ENCODE results near the gene DMXL2. TPM values are rescaled to one million over a fixed set of nuclear protein-coding genes. Genes with fewer than 3 reads are reported as not detected.

DMXL2 gene
- total RNA-seq, 1 donor from 2014 or later = 6.1 TPM

GRCh38 chr15:51588966-51589365 is 33.6 kb downstream of the DMXL2 start:
- no peaks in the 10 kb centered on the region for H3K9me3 Mint-ChIP-seq
- DNase-seq = no peak
- no peak for ATAC-seq (ENCODE audit: low read depth)

GRCh38 chr15:51585986-51586385 is 36.6 kb downstream of the DMXL2 start:
- H3K27me3 Mint-ChIP-seq = peaks cover 2% of the 10 kb centered on the region
- no peaks in the 10 kb centered on the region for H3K36me3 Mint-ChIP-seq (ENCODE audit: low read depth)
- intact Hi-C loops (cut with micrococcal nuclease) = no loop called here
- TF ChIP-seq, protein P1, sequence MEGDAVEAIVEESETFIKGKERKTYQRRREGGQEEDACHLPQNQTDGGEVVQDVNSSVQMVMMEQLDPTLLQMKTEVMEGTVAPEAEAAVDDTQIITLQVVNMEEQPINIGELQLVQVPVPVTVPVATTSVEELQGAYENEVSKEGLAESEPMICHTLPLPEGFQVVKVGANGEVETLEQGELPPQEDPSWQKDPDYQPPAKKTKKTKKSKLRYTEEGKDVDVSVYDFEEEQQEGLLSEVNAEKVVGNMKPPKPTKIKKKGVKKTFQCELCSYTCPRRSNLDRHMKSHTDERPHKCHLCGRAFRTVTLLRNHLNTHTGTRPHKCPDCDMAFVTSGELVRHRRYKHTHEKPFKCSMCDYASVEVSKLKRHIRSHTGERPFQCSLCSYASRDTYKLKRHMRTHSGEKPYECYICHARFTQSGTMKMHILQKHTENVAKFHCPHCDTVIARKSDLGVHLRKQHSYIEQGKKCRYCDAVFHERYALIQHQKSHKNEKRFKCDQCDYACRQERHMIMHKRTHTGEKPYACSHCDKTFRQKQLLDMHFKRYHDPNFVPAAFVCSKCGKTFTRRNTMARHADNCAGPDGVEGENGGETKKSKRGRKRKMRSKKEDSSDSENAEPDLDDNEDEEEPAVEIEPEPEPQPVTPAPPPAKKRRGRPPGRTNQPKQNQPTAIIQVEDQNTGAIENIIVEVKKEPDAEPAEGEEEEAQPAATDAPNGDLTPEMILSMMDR (IDR thresholded peaks at IDR 0.05) = no peak
- ATAC-seq (ENCODE audit: low read depth) = no peak
- POLR2A ChIA-PET = no interaction called here
- no peaks in the 10 kb centered on the region for H3K4me1 Mint-ChIP-seq
- peaks cover 5% of the 10 kb centered on the region for H3K9me3 Mint-ChIP-seq
- CTCF ChIA-PET = no interaction called here
- no peak for DNase-seq
- no peak overlapping the region for H3K4me3 Mint-ChIP-seq
- no peak overlapping the region for H3K27ac Mint-ChIP-seq

More at GRCh38 chr15:51588966-51589365, 33.6 kb downstream of the DMXL2 start:
- intact Hi-C loops (cut with micrococcal nuclease) = no loop called here
- no peaks in the 10 kb centered on the region for H3K36me3 Mint-ChIP-seq (ENCODE audit: low read depth)
- no peak overlapping the region for H3K4me3 Mint-ChIP-seq
- H3K4me1 Mint-ChIP-seq = no peaks in the 10 kb centered on the region
- peaks cover 2% of the 10 kb centered on the region for H3K27me3 Mint-ChIP-seq
- ChIA-PET CTCF (no interaction called here), POLR2A (no interaction called here)
- TF ChIP-seq, protein P1 (IDR thresholded peaks at IDR 0.05) = no peak
- H3K27ac Mint-ChIP-seq = no peak overlapping the region

GRCh38 chr15:51580982-51581381 is 41.6 kb downstream of the DMXL2 start:
- ChIA-PET CTCF (no interaction called here), POLR2A (no interaction called here)
- Mint-ChIP-seq H3K9me3 (peaks cover 5% of the 10 kb centered on the region), H3K27me3 (peaks cover 2% of the 10 kb centered on the region), H3K36me3 (ENCODE audit: low read depth) (no peaks in the 10 kb centered on the region), H3K4me3 (no peak overlapping the region), H3K4me1 (no peaks in the 10 kb centered on the region), H3K27ac (no peak overlapping the region)
- ATAC-seq (ENCODE audit: low read depth) (no peak), DNase-seq (no peak)
- intact Hi-C loops (cut with micrococcal nuclease) = no loop called here
- TF ChIP-seq, protein P1 (IDR thresholded peaks at IDR 0.05) = no peak

- TF ChIP-seq, protein P1 (IDR thresholded peaks at IDR 0.05) = no peak
These were observed 42.2 kb downstream of the DMXL2 start for GRCh38 chr15:51580385-51580784.

DNA sequence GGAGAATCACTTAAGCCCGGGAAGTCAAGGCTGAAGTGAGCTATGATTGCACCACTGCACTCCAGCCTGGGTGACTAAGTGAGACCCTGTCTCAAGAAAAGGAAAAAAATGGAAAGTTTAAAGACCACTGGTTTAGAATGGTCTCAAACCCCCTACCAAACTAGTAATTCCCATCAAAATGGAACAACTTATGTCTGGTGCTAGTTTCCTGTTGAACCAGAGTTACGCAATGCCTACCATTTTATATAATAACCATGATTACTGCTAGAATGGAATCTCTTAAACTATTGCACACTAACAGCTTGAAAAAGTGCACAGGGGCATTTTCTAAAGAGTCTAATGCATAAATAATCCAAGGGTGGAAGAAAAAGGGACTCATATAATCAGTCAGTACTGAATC is 43.6 kb downstream of the DMXL2 start:
- no peak for ATAC-seq (ENCODE audit: low read depth)
- intact Hi-C loops (cut with micrococcal nuclease) = no loop called here
- Mint-ChIP-seq H3K4me3 (no peak overlapping the region), H3K27ac (no peak overlapping the region), H3K36me3 (ENCODE audit: low read depth) (no peaks in the 10 kb centered on the region), H3K27me3 (no peaks in the 10 kb centered on the region), H3K9me3 (peaks cover 5% of the 10 kb centered on the region), H3K4me1 (no peaks in the 10 kb centered on the region)
- TF ChIP-seq, protein P1 (IDR thresholded peaks at IDR 0.05) = no peak
- ChIA-PET CTCF (no interaction called here), POLR2A (no interaction called here)
- no peak for DNase-seq

More at GRCh38 chr15:51580385-51580784, 42.2 kb downstream of the DMXL2 start:
- Mint-ChIP-seq H3K36me3 (ENCODE audit: low read depth) (no peaks in the 10 kb centered on the region), H3K9me3 (peaks cover 5% of the 10 kb centered on the region), H3K27ac (no peak overlapping the region), H3K27me3 (peaks cover 2% of the 10 kb centered on the region), H3K4me3 (no peak overlapping the region), H3K4me1 (no peaks in the 10 kb centered on the region)
- DNase-seq = no peak
- intact Hi-C loops (cut with micrococcal nuclease) = no loop called here
- ATAC-seq (ENCODE audit: low read depth) = no peak
- CTCF ChIA-PET = interaction anchor here (1.4 kb wide), 1 partner anchor 196 kb away, joined by 3 read pairs; no protein-coding TSS in a partner anchor
- POLR2A ChIA-PET = no interaction called here
